ACC112 (cell line): ENCODE data around the gene CRKL.
"Not testable (repeated sequence)": the region's sequence is repeated elsewhere in the genome, so short reads cannot be mapped to it uniquely, and the experiment has no call there.

Experiments
- H2AFZ ChIP-seq: fragments of 200-600 bp; sonication (generic); one replicate; pipeline ENCODE4 v1.6.0; 2017; ENCODE audit warnings: antibody characterized with exemption, low read length; ENCODE audit not compliant: unreplicated experiment
- H3K27ac ChIP-seq: fragments of 200-600 bp; sonication (generic); 2 replicates; pipeline ENCODE4 v1.5.1; 2014; ENCODE audit warnings: low read depth, mild to moderate bottlenecking, antibody characterized with exemption, low read length, moderate library complexity
- H3K27me3 ChIP-seq: fragments of 200-600 bp; sonication (generic); 2 replicates; pipeline ENCODE4 v1.6.1; 2014; ENCODE audit warnings: mild to moderate bottlenecking, antibody characterized with exemption, low read length, moderate library complexity, mixed read lengths; ENCODE audit not compliant: insufficient read depth
- H3K36me3 ChIP-seq: fragments of 200-600 bp; sonication (generic); 2 replicates; pipeline ENCODE4 v1.6.1; 2016; ENCODE audit warnings: mild to moderate bottlenecking, antibody characterized with exemption, low read length, moderate library complexity, mixed read lengths; ENCODE audit not compliant: insufficient read depth
- H3K4me1 ChIP-seq: fragments of 200-600 bp; sonication (generic); one replicate; pipeline ENCODE4 v1.6.1; 2016; ENCODE audit warnings: low read length, mixed read lengths; ENCODE audit not compliant: insufficient read depth, unreplicated experiment, control insufficient read depth
- H3K4me3 ChIP-seq: fragments of 200-600 bp; sonication (generic); 2 replicates; pipeline ENCODE4 v1.5.1; 2014; ENCODE audit warnings: mild to moderate bottlenecking, low read depth, low read length
- H3K79me2 ChIP-seq: fragments of 200-600 bp; sonication (generic); one replicate; pipeline ENCODE4 v1.6.0; 2016; ENCODE audit warnings: low read length; ENCODE audit not compliant: control insufficient read depth, unreplicated experiment, insufficient read depth

Gene CRKL

DNA sequence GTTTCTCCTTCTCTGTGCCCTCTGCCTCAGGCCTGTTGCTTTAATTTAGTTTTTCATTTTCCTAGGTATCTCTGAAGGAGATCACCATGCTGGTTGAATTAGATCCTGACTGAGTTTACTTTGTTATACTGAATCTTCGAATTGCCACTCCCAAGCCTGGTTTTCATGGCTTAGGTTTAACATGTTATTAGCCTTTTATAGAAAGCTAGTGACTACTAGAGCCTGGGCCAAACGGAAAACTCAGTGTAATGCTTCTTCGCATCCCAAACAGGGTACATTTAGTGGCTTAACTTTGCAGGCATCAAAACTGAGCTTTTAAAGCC is 3.6 kb downstream of the CRKL start:
- Histone ChIP-seq H3K27me3 (no peaks in the 10 kb centered on the region), H3K36me3 (no peaks in the 10 kb centered on the region), H3K27ac (no peak overlapping the region), H2AFZ (no peak overlapping the region), H3K4me3 (peak overlapping the region; percentile 95), H3K4me1 (peaks cover 9% of the 10 kb centered on the region), H3K79me2 (peaks cover 80% of the 10 kb centered on the region)

DNA sequence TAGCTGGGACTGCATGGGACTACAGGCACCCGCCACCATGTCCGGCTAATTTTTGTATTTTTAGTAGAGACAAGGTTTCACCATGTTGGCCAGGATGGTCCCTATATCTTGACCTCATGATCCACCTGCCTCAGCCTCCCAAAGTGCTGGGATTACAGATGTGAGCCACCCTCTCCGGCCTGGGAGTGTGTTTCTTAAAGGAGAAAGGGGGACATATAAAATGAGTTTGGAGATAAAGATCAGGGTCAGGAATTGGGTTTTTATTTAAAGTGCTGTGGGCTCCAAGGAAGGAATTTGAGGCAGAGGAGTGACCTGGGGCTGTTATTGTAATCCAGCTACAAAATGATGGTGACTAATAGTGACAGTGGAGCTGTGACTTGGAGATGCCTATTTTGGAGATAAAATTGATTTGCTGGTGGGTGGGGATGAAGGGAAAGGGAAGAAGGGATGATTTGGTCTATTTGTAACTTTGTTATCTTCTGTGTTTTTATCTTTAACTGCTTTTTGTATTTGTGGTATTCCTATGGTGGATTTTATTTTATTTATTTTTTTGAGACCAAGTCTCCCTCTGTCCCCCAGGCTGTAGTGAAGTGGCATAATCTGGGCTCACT is 5.0 kb downstream of the CRKL start:
- Histone ChIP-seq H3K27me3 (no peaks in the 10 kb centered on the region), H3K27ac (no peak overlapping the region), H3K4me3 (no peak overlapping the region), H3K4me1 (peaks cover 9% of the 10 kb centered on the region), H2AFZ (no peak overlapping the region), H3K79me2 (peaks cover 90% of the 10 kb centered on the region), H3K36me3 (no peaks in the 10 kb centered on the region)

DNA sequence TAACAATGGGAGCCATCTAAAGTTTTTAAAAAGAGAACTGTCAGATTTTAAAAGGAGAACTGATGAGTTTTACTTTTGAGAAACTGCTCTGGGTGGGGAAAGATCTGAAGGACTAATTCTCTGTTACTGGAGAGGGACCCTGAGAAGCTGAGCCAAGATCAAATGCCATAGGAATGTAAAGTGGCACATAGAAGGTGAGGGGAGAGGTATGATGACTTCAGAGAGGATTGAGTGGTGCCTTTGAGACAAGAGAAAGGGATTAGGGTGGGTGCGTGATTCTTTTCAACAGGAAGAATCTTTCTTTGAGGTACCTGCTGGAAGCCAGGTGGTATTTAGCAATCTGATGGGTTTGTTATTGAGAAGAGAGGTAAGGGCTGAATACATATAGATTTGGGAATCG is 9.0 kb downstream of the CRKL start:
- peaks cover 3% of the 10 kb centered on the region for H3K4me1 ChIP-seq

DNA sequence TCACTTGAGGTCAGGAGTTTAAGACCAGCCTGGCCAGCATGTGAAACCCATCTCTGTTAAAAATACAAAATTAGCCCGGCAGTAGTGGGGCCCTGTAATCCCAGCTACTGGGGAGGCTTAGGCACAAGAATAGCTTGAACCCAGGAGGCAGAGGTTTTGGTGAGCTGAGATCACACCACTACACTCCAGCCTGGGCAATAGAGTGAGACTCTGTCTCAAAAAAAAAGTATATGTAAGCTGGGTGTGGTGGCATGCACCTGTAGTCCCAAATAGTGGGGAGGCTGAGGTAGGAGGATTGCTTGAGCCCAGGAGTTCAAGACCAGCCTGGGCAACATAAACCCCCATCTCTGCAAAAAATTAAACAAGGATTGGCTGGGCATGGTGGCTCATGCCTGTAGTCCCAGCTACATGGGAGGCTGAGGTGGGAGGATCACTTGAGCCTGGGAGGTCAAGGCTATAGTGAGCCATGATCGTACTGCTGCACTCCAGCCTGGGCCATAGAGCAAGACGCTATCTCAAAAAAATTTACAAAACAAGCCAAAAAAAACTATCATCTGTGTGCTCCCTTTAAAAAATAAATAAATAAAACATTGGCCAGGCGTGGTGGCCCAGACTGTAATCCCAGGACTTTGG is 10.8 kb downstream of the CRKL start:
- H3K36me3 ChIP-seq, result no peaks in the 10 kb centered on the region
- no peaks in the 10 kb centered on the region for H3K4me1 ChIP-seq
- peaks cover 78% of the 10 kb centered on the region for H3K79me2 ChIP-seq
- no peak overlapping the region for H3K4me3 ChIP-seq
- no peak overlapping the region for H2AFZ ChIP-seq
- H3K27me3 ChIP-seq, result no peaks in the 10 kb centered on the region
- H3K27ac ChIP-seq, result no peak overlapping the region

More for the DNA sequence above, 9.0 kb downstream of the CRKL start:
- H3K4me3 ChIP-seq, result no peak overlapping the region
- no peaks in the 10 kb centered on the region for H3K36me3 ChIP-seq
- H3K27ac ChIP-seq, result no peak overlapping the region
- peaks cover 81% of the 10 kb centered on the region for H3K79me2 ChIP-seq
- H2AFZ ChIP-seq, result no peak overlapping the region
- H3K27me3 ChIP-seq, result no peaks in the 10 kb centered on the region

DNA sequence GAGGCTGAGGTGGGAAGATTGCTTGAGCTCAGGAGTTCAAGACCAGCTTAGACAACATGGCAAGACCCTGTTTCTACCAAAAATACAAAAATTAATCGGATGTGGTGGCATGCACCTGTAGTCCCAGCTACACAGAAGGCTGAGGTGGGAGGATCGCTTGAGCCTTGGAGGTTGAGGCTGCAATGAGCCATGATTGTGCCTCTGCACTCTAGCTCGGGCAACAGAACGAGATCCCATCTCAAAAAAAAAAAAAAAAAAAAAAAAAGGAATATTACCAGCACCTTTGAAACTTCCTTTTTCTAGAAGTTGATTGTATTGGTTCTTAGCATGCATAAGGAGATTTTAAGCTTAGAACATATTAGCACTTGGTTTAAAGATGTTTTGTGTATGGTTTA is 11.4 kb downstream of the CRKL start:
- no peak overlapping the region for H3K27ac ChIP-seq
- H3K79me2 ChIP-seq, result peaks cover 77% of the 10 kb centered on the region
- no peaks in the 10 kb centered on the region for H3K36me3 ChIP-seq
- H3K27me3 ChIP-seq, result no peaks in the 10 kb centered on the region
- H2AFZ ChIP-seq, result no peak overlapping the region
- no peak overlapping the region for H3K4me3 ChIP-seq
- no peaks in the 10 kb centered on the region for H3K4me1 ChIP-seq

DNA sequence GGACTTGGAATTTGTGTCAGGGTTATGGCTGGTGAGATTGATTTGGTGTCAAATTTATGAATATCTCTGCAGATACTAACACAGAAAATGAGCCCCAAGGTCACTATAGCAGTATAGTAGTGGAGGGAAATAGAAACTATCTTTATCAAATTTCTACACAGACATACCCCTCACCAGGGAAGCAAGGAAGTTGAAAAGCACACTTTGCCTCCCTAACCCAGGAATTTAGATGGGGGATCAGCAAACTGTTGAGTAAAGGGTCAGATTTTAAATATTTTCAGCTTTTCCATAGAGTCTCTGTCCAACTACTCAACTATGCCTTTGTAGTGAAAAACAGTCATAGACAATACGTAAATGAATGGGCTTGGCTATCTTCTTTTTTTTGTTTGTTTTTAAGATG is 12.8 kb downstream of the CRKL start:
- no peak overlapping the region for H3K4me3 ChIP-seq

DNA sequence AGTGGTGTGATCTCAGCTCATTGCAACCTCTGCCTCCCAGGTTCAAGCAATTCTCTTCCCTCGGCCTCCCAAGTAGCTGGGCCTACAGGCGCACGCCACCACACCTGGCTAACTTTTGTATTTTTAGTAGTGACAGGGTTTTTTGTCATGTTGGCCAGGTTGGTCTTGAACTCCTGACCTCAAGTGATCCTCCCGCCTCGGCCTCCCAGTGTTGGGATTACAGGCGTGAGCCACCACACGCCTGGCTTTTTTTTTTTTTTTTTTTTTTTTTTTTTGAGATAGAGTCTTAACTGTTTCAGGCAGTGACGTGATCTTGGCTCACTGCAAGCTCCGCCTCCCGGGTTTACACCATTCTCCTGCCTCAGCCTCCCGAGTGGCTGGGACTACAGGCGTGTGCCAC is 13.2 kb downstream of the CRKL start:
- H3K4me1 ChIP-seq, H3K27me3 ChIP-seq, H2AFZ ChIP-seq, H3K27ac ChIP-seq, H3K4me3 ChIP-seq, H3K36me3 ChIP-seq: not testable (repeated sequence)
- peaks cover 76% of the 10 kb centered on the region for H3K79me2 ChIP-seq

More for the DNA sequence above, 12.8 kb downstream of the CRKL start:
- Histone ChIP-seq H3K27me3 (no peaks in the 10 kb centered on the region), H3K4me1 (no peaks in the 10 kb centered on the region), H3K36me3 (no peaks in the 10 kb centered on the region), H3K27ac (no peak overlapping the region), H3K79me2 (peaks cover 77% of the 10 kb centered on the region), H2AFZ (no peak overlapping the region)

DNA sequence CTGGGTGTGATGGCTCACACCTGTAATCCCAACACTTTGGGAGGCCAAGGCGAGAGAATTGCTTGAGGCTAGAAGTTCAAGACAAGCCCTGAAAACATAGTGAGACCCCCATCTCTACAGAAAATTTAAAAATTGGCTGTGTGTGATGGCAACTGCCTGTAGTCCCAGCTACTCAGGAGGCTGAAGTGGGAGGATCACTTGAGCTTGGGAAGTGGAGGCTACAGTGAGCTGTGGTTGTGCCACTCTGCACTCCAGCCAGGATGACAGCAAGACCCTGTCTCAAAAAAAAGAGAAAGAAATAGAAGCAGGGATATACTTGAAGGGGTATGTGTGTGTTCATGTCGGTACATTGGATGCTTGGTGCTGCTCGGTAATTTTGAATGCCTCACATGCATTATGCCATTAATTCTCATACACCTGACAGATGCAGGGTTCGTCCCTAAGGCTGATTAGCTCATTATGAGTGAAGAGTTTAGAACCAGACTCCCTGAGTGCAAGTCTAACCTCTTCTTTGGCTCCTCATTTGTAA is 14.0 kb downstream of the CRKL start:
- no peak overlapping the region for H2AFZ ChIP-seq
- no peak overlapping the region for H3K4me3 ChIP-seq
- H3K27ac ChIP-seq, result no peak overlapping the region
- no peaks in the 10 kb centered on the region for H3K4me1 ChIP-seq
- no peaks in the 10 kb centered on the region for H3K36me3 ChIP-seq
- H3K79me2 ChIP-seq, result peaks cover 73% of the 10 kb centered on the region
- no peaks in the 10 kb centered on the region for H3K27me3 ChIP-seq

DNA sequence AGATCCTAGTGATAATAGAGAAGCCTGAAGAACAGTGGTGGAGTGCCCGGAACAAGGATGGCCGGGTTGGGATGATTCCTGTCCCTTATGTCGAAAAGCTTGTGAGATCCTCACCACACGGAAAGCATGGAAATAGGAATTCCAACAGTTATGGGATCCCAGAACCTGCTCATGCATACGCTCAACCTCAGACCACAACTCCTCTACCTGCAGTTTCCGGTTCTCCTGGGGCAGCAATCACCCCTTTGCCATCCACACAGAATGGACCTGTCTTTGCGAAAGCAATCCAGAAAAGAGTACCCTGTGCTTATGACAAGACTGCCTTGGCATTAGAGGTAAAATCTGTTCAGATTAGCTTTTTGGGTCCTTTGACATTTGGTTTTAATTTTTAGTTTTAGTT is 16.7 kb downstream of the CRKL start:
- Histone ChIP-seq H3K27ac (no peak overlapping the region), H3K79me2 (peaks cover 75% of the 10 kb centered on the region), H3K4me1 (no peaks in the 10 kb centered on the region), H2AFZ (no peak overlapping the region), H3K36me3 (no peaks in the 10 kb centered on the region), H3K4me3 (no peak overlapping the region), H3K27me3 (no peaks in the 10 kb centered on the region)

DNA sequence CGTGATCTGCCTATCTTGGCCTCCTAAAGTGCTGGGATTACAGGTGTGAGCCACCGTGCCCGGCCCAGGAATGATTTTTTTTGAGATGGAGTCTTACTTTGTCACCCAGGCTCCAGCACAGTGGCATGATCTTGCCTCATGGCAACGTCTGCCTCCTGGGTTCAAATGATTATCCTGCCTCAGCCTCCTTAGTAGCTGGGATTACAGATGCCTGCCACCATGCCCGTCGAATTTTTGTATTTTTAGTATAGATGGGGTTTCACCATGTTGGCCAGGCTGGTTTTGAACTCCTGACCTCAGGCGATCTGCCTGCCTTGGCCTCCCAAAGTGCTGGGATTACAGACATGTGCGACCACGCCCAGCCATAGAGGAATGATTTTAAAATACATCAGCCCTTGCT is 17.8 kb downstream of the CRKL start:
- not testable (repeated sequence) for H2AFZ ChIP-seq, H3K4me3 ChIP-seq, H3K27me3 ChIP-seq, H3K4me1 ChIP-seq, H3K36me3 ChIP-seq, H3K27ac ChIP-seq
- peaks cover 76% of the 10 kb centered on the region for H3K79me2 ChIP-seq

DNA sequence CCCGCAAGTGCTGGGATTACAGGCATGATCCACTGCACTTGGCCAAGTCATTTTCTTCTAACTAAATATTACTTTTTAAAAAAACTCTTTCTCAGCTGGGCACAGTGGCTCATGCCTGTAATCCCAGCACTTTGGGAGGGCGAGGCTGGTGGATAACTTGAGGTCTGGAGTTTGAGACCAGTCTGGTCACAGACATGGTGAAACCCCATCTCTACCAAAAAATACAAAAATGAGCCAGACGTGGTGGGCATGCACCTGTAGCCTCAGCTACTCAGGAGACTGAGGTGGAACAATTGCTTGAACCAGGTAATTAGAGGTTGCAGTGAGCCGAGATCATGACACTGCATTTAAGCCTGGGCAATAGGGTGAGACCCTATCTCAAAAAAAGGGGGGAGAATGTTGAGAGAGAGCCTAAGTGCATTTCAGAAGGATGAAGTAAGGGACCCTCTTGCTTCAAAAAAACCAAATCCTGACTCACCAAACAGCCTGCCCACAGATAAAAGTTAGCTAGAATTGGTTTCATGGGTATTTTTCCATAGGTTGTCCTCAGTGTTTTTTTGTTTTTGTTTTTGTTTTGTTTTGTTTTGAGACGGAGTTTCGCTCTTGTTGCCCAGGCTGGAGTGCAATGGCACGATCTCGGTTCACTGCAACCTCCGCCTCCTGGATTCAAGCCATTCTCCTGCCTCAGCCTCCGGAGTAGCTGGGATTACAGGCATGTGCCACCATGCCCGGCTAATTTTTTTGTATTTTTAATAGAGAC is 18.8 kb downstream of the CRKL start:
- H3K27me3 ChIP-seq, H3K4me1 ChIP-seq, H3K27ac ChIP-seq, H3K36me3 ChIP-seq, H3K4me3 ChIP-seq, H2AFZ ChIP-seq: not testable (repeated sequence)
- H3K79me2 ChIP-seq, result peaks cover 78% of the 10 kb centered on the region
